ENCODE data around the gene SPTBN4.

DNA sequence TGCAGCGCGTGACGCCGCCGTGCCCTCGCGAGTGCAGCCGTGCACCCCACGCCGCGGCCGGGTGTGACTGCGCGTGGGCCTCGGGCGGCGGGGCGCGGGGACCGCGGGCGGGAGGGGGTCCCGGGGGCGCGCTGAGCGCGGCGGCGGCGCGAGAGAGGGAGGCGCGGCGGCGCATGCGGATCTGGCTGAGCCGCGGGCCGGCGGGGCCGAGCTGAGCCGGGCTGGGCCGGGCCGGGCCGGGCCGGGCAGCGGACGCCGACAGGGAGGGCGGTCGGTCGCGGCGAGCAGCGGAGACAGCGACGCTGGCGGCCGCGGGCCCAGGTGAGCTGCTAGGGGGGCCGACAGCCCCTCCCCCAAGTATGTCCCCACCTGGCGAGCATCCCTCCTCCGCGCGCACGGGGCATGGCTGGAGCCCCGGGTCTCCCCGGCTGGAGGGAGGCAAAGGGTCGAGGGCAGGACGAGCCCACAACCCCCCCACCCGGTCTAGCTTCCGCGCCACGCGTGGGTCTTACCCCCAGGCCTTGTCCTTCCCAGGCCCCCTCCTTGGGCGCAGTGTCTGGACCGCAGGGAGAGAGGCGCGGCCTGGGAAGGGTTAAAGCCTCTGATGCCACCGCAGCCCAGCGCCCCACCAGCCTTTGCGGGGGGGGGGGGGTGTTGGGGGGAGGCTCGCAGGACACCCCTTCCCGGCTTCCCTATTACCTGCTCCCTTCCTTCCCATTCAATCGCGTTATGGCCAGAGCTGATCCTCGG, at the start of gene SPTBN4:
- TF ChIP-seq CTCF (IDR thresholded peaks at IDR 0.05; ENCODE audit: insufficient read depth, low read length) (no peak), POLR2AphosphoS5 (IDR thresholded peaks at IDR 0.05; ENCODE audit: low read depth) (no peak), GABPA (IDR thresholded peaks at IDR 0.05; ENCODE audit: low read depth) (no peak)
